Measurements from ENCODE around the gene SLC7A6.

SLC7A6 gene

GRCh38 chr16:68348639-68349445 lies 84.5 kb downstream of the SLC7A6 start:
- DNase-seq = no peak

- DNase-seq = no peak
Measured at GRCh38 chr16:68349838-68350410, 85.6 kb downstream of the SLC7A6 start.

DNA sequence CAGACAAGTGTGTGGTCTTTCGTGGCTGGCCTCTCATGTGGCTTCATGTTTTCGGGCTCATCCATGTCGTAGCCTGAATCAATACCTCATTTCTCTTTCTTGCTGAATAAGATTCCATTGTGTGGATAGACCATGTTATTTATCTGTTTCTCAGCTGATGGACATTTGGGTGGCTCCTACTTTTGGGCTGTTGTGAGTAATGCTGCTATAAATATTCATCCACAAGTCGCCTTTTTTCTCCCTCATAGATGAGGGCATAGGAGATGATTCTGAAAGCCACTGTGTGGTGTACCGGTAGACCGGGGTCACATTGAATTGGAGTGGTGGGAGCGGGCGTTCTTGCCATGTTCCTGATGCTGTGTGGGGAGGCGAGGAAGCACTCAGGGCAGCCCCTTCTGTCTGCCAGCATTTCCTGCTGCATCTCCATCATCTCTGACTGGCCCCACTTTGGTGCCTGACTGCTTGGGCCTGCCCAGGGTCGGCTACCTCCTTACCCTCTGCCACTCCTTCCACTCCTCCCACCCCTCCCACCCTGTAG lies 86.6 kb downstream of the SLC7A6 start:
- DNase-seq = no peak
